ENCODE data around the gene LCE7A.

Gene LCE7A, protein sequence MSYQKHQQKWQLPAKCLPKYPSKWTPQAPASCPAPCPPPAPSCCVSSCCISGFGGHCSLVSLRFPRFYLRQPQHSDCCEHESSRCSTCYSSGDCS

DNA sequence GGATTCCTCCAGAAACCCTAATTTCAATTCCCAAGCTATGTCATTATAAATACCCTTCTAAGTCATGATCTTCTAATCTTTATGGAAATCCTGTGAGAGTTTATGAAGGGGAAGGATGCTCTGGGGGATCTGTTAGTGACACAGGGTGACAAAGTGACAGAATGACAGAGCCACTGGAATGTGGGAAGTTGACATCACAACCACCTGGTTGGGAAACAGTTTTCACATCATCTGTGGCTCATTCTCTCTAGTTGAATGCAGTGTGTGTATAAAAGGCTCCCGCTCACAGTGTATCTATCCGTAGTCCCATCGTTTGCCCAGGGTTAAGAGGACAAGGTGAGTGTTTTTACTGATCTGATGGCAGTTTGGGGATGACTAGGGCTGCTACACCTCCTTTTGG, at the start of gene LCE7A:
LCE7A (plus strand) TSS at position 301 of the 400 bp plus-strand sequence. CDS start 702 bp downstream, outside the sequence.
- FAIRE-seq = no peak

DNA sequence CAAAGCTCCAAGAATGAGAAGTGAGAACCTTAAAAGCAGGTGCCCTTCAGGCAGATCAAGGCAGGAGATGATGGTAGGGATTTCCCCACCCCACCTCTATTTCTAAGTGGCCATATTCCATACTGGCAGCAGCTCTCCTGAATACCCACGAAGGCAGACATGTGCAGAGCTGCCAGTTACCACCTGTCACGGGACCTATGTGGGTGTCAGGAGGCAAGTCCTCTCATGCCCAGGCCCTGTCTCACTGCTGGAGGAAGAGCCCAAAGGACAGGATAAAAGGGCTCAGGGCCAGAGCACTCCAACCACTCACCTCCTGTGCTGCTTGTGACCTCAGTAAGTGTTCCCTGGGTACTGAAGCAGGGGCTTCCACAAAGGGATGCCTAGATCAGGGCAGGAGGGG, 48.7 kb upstream of the LCE7A start:
- FAIRE-seq = no peak

DNA sequence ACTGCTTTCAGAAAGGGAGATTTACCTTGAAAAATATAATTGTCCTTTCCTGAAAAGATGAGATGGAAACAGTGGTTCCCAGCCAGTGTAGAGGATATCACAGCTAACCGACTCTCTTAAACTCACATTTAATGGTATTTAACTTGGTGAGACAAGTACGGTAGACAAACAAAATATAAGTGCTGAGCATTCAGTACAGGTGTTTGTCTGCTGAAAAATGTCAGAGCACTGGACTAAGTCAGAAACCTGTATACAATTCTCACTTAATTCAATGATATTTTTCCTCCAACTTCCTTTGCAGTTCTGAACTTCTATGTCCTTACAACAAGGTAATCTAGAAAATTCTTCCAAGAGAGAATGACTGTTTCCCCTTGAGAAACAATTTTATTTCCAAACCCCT, 48.1 kb upstream of the LCE7A start, which contains the start of gene LCE1B:
LCE1B (plus strand) TSS at position 301 of the 400 bp plus-strand sequence. CDS start 476 bp downstream, outside the sequence.
- no peak for FAIRE-seq

DNA sequence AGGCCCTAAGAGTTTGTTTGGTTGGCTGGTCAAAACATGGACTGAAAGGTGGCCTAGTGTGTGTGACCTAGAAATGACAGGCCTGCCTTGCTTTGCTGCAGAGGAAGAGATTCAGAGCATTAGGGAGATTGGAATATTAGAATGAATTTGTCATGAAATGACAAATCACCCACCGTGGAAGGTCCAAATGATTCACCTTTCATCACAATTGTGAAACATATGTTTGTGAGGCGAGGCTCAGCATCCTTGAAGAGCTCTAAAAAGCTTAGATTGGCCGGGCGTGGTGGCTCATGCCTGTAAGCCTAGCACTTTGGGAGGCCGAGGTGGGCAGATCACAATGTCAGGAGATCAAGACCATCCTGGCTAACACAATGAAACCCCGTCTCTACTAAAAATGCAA, 42.5 kb upstream of the LCE7A start:
- no peak for FAIRE-seq

DNA sequence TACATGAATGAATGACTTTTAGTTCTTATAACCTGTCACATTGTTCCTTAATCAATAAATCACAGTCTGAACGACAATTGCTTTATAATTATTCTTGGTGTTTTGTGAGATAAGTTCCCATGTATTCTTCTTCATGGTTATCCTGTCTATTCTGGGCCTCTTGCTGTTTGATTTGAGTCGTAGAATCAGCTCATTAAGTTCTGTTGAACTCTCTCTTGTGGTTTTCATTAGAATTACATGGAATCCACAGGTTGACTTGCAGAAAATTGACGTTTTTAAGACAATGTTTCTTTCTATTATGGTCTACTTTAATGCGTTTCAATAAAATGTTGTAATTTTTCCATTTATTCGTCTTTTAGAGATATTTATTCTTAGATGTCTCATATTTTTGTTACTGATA, 36.5 kb upstream of the LCE7A start:
- FAIRE-seq = no peak

DNA sequence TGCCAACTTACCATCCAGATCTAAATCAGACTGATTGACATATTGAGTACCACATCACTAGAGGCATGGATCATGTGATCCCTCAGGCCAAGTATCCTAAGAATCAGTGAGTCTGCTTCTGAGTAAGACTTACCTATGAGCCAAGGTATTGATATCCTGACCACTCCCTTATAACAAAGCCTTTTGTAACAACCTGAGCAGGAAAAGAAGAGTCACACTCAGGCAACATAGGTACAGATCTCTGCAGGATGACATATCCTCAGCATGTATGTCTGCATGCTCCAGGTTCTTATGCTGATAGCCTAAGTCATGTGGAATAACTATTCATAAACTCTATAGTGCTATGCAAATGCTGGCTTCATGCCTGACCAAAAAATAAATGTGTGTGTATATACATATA, 34.8 kb upstream of the LCE7A start:
- FAIRE-seq = no peak

DNA sequence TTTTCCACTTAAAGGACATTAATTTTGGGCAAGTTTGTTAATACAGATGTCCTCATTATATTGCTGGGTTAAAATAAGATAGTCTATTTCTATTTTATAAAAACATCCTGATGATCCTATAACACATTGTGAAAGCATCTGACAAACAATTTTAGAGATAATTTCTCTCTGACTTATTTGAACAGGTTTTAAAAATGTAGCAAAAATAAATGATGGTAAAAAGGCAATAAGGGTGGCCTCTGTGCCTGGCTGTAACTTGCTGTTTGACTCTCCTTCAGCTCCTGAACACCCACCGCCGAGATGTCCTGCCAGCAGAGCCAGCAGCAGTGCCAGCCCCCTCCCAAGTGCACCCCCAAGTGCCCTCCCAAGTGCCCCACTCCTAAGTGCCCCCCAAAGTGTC, 32.6 kb upstream of the LCE7A start, which contains the start of gene LCE1A:
LCE1A (plus strand) TSS at position 301 of the 400 bp plus-strand sequence; CDS start at position 301, 0 bp downstream.
- no peak for FAIRE-seq

DNA sequence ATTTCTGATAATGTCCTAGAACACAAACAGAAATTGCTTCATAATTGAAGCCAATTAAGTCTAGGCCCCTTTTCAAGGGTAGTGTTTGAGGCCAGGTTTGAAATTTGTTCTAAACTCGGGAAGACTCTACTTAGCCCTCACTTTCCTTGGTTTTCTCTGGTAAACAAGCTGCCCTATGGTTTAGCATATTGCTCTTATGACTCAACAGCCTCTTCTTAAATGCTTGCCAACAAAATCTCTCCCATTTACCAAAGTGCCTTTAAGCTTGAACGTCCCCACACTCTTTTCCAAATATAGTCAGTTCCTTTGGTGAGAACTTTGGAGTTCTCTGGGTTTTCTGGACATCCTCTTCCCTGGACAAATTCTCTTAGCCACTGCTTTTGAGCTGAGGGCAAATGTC, 22.9 kb upstream of the LCE7A start:
- no peak for FAIRE-seq

DNA sequence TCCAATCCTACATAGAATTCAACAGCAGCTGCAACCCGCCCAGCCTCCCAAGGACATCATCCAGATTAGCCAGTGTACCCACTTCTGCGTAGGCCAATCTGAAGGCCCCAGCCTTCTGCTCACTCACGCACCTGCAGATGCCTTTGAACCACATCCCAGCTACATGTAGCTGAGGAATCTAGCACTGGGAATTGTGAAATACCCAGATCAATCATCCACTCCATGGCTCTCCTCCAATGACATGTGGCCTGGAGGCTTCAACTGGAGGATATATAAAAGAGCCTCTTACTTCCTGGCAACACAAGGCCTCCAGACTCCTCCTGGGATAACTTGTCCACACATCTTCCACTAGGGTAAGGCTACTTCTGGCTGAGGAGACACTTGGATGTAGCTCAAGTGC, 17.2 kb upstream of the LCE7A start, which contains the start of gene LCE6A:
LCE6A (plus strand) TSS at position 301 of the 400 bp plus-strand sequence. CDS start 665 bp downstream, outside the sequence.
- no peak for FAIRE-seq

DNA sequence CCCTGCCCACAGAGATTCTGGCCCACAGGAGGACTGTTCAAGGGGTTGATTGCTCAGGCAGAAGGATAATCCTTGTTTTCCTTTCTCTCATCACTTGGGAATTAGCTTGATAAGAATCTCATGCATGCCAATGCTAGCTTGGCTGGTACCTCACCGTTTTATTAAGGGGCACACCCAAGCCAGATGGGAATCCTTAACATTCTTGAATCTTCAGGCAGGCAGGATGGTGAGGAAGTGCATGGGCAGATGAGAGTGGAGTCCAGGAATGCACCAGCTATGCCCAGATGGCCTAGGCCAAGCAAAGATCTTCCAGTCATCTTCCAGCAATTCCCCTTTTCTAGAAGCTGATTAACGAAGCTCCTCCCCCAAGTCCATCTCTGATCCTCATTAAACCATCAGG, 4.1 kb upstream of the LCE7A start:
- no peak for FAIRE-seq

DNA sequence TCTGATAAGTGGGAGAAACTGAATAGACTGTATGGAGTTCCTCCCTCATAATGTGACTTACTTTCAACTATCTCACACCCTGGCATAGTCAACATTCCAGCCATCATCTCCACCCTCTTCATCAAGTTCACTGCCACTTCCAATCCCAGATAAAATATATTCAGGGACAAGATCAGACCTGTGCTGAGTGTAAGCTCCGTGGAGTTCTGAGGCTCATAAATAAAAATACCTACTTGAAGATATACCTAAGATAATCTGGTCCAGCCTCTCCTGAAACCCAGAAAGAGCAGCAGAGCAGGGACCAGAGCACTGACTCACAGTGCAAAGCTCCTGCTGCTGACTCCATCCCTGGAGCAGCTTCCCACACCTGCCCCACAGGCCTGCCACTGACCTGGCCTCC, 1.7 kb upstream of the LCE7A start:
- FAIRE-seq = no peak

DNA sequence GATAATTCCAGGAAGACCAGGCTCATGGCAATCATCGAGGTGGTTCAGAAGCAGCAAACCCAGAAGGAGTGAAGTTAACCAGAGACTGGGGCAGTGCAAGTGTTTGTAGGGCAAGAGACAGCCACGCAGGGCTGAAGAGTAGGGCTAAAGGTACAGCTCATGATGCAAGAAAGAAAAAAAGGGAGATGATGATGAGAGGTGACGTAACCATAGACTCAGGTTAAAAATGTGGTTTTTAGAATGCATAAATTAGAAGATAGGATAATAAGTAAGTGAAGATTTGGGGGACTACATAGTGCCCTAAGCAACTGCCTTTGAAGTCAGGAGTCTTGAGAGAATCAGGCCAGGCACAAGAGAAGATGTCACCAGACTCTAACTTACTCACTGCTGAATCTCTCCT, 333 bp downstream of the LCE7A start:
- FAIRE-seq = no peak

DNA sequence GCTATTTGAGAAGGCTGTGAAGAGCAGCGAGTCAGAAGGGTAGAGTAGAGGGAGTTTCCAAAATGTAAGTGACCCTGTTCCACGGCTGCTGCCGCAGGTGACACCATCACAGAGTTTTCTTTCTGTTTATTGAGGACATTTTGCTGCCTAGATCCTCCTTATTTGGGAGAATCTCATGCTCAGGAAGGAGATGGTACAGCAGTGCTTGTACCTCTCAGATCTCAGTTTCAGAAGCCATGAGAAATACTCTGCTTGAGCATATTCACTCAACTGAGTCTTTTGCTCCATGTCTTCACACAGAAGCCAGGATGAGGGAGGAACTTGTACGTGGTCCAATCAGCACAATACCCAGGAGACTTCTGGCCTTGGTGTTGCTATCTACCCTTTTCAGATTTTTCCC, 1.6 kb downstream of the LCE7A start:
- no peak for FAIRE-seq

DNA sequence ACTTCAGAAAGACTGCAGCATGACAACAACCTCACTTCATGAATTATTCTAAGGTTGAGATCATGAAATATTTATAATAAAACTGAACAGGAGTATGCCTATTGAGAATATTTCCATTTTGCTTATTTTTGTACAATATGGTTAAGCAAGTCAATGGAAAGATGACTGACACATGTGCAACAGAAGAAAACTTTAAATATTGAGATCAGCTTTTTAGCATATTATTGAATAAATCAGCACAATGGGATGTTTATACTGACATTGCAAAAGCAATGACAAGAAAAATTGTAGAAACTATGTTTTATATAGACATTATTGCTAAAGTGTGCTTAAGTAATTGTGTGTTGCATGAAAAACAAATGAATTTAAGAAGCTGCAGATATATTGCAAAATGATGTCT, 4.6 kb downstream of the LCE7A start:
- FAIRE-seq = no peak

DNA sequence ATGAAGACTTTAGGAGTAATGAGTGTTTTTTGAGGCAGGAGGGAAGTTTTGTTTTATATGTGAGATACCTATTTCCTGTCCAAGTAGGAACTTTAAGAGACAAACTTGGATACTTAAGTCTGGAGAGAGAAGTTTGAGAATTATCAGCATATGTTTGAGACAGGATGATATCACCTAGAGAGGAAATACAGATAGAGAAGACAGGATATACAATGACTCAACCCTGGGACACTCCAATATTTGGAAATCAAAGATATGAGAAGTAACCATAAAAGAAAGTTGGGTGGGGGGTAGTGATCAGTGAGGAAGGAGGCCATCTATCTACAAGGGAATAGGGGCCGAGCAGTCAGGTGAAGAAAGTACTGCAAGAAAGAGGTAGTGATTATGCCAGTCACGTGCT, 6.5 kb downstream of the LCE7A start:
- no peak for FAIRE-seq

DNA sequence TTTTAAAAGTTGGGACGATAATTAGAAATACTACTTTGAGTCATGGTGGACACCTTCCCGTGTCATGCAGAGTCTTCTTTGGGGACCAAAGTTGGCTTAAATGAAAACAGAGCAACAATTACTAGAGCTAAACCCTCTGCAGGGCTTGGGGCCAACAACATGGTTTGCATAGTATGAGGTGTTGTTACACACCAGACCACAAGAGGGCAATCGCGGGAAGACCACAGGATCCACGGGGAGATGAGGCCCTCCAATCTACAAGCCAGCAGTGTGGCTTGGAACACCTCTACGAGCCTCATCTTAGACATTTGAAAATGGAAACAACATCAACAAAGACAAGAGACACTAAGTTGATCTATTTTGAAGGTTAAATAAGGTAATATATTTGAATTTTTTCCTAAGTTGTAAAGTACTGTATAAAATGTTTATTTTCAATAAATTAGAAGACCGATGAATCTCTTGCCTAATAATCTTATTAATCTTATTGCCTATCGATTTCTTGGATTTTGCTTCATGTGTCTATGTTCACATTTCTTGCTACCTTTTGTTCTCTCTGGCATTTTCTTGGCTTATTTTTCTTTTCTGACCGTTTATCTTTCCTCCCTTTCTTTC, 10.1 kb downstream of the LCE7A start:
- peak; percentile 81 for FAIRE-seq

DNA sequence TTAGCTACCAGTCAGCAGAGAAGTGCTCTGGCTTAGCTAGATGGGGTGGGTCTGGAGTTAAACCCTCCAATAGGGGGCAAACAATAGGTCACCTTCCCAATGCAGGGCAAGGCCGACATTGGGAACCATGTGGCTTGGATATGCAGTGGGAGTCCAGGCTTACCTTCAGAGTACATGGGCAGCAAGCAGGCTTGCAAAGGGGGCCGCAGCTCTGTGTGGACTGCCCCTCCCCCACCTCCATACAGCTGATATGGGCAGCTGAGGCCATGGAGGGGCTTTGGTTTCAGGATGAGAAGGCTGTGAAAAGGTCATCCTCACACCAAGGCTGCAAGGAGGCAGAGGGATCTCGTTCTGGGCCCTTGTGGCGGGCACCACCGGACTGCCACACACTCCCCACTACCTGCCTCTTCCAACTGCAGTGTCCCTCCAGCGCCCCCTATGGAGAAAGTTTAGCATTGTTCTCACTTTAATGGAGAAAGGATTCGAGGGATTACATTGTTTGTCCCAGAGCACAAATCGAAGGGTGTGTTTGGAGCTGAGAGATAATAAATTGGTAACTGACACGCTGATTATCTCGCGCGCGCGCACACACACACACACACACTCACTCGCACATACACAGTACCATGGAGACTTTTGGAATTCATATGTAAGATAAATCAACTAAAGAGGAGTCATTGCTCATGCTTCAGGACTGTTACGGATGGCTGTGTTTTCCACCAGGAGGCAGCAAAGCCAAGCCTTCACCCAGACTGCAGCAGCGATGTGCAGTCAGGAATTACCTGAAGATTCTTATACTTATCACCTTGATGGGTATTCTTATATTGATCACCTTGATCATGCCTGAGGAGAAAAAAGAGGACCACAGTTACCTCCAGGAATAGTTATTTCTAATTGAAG, 11.3 kb downstream of the LCE7A start:
- no peak for FAIRE-seq

DNA sequence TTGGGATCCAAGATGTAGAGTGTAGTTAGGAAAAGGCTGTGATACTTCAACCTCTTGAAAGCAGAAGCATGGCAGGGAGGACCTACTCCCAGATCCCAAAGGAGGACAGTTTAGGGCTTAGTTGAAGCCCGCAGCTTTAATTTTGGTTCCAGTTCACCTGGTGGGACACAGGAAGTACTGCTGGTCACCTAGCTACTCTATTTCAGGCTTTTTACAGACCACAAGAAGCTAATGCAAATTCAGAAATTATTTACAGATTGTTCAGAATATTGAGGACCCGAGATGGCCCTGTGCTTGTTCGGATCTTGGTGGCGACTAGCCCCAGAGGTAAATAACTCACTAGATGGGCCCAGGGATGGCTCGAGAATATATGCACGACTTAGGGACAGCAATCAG, 11.9 kb downstream of the LCE7A start:
- no peak for FAIRE-seq

DNA sequence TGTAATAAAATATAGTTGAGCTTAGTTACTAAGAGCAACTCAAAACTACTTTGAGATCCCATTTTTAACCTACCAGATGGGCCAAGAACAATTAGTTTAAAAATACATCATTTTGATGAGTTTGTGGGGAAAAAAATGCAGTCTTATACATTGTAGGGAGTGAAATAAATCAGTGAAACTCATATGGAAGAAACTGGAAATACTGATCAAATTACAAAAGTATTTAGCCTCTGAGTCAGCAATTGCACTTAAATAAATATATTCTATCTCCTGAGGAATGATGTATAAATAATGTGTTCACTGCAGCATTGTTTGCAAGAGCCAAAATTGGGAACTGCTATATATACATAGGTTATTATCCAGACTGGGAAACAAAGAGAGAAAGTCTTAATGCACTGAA, 13.7 kb downstream of the LCE7A start:
- no peak for FAIRE-seq

DNA sequence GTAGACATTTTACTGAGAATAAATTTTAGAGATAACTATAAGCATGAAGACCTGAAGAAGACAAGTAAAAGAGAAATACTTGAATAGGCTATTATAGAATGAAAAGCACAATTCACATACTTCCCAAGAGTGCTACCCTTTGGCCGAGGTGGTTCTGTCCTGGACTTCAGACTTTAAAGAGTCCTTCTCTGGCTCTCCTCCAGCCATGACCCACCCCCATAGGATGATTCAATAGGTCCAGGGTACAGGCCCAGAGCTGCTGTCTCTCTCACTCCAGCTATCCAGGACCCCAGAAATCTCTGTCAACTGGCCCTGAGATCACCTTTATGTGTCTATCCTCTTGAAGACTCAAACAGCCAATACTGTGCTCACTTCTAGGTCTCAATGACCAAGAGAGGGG, 17.0 kb downstream of the LCE7A start:
- no peak for FAIRE-seq

DNA sequence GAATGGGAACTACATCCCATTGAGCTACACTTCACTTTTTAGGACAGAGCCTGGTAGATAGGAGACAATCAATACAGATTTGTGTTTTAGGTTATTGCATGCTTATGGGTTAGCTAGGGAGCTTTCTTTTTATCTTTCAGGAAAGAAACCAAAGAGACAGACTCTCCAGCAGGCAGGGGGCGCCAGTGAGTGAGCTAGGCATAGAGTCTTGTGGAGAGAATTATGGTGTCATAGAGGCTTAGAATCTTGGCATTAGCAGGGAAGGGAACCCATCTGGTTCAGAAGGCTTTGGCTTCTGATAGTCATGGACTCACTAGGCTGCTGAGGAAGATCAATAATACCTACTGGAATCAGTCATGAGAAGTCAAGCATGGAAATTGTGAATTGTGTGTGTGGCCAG, 18.2 kb downstream of the LCE7A start, which contains the start of gene SMCP:
SMCP (plus strand) TSS at position 281 of the 400 bp plus-strand sequence. CDS start 6,101 bp downstream, outside the sequence.
- no peak for FAIRE-seq

DNA sequence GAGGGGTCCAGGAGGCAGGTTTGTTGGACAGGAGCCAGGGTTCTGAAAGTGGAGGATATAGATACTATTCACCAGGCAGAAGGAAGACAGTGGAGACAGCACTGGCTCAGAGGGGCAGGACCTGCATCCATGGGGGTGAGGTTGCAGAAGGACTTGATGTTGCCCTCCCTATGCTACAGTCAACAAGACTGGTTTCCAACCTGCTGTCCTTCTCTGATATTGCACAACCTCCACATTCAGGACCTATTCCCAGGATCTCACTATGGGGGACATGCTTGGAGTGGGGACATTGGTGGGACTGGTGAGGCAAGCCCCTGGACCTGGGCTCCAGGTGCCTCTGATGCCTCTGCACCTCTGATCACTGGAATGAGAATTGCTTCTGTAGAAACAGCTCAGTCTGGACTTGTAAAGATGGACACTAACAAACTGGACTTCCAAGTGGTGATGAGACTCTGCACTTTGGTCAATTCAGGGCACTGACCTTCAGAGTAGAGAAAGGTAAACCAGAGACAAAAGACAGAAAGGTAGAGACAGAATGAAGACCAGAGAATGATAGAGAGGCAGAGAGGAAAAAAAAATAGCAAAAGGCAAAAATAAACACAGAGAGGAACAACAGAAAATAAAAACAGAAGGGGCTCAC, 19.9 kb downstream of the LCE7A start:
- FAIRE-seq = no peak

DNA sequence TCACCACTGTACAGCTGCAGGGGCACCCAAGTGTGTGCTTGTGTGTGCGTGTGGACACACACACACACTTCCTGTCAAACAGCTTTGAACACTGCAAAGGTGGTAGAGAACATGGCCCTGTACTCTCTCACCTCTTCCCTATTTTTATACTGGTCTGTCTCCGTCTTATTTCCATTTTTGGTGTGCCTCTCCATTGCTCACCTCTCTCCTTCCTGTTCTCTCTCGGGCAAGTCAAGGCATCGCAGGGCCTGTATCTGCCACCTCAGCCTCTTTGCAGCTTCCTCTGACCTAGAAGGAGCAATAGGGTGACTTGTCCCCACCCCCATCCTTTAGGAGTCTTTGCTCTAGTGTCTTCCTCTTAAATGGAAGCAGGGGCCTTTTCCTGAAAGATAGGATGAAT, 20.5 kb downstream of the LCE7A start:
- FAIRE-seq = no peak
